ENCODE data around the gene SYT9. TPM values are rescaled to one million over a fixed set of nuclear protein-coding genes. Genes with fewer than 3 reads are reported as not detected.
A peak's percentile ranks its signal among the peaks of the same experiment; 100 is the strongest.

SYT9 gene, protein sequence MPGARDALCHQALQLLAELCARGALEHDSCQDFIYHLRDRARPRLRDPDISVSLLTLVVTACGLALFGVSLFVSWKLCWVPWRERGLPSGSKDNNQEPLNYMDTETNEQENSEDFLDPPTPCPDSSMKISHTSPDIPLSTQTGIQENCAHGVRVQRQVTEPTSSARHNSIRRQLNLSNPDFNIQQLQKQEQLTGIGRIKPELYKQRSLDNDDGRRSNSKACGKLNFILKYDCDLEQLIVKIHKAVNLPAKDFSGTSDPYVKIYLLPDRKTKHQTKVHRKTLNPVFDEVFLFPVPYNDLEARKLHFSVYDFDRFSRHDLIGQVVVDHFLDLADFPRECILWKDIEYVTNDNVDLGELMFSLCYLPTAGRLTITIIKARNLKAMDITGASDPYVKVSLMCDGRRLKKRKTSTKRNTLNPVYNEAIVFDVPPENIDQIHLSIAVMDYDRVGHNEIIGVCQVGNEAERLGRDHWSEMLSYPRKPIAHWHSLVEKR
- 0.21 TPM for total RNA-seq (ENCODE audit: unreplicated experiment)
- long read RNA-seq = 0 reads

DNA sequence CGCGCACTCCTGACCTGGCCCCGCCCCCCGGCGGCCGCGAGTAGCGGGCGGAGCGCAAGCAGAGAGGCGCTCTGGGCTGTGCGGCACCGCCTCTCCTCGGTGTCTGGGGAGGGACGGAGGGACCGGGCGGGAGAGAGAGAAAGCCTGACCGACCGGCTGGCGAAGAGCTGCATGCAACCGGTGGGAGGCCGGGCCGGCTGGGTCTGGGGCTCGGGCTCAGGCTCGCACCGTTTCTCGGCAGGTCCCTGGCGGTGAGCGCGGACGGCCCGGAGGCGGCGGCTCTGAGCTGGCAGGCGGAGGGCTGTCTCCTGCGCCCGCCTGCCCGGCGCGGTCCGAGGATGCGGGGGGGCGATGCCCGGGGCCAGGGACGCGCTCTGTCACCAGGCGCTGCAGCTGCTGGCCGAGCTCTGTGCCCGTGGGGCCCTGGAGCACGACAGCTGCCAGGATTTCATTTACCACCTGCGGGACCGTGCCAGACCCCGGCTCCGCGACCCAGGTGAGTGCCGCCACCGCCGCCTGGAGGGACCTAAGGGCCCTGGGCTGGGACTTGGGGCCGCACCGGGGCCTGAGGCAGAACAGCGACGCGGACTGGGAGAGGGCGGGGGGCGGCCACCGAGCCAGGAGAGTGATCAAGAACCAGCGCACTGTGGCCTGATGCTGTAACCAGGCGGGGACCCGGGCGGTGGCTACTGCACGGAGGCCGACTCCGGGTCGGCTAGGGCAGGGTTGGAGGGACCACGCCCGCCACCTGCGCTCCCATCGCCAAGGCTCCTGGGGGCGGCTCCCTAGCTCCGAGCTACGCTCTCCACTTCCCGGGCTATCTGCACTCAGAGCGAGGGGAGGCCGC is at the start of gene SYT9:
Gene SYT9 (plus strand): TSS at position 69 of the 847 bp plus-strand sequence. CDS start 283 bp downstream, at position 352.
- Mint-ChIP-seq H3K9me3 (ENCODE audit: unreplicated experiment) (no peaks in the 10 kb centered on the region), H3K4me3 (ENCODE audit: unreplicated experiment) (peak within 1 kb of the TSS; percentile 89), H3K27me3 (ENCODE audit: unreplicated experiment) (peaks cover 2% of the 10 kb centered on the region), H3K36me3 (ENCODE audit: low read depth, unreplicated experiment) (no peaks in the 10 kb centered on the region), H3K27ac (ENCODE audit: unreplicated experiment) (no peak within 1 kb of the TSS), H3K4me1 (ENCODE audit: unreplicated experiment) (no peaks in the 10 kb centered on the region)
- TF ChIP-seq, protein P1, sequence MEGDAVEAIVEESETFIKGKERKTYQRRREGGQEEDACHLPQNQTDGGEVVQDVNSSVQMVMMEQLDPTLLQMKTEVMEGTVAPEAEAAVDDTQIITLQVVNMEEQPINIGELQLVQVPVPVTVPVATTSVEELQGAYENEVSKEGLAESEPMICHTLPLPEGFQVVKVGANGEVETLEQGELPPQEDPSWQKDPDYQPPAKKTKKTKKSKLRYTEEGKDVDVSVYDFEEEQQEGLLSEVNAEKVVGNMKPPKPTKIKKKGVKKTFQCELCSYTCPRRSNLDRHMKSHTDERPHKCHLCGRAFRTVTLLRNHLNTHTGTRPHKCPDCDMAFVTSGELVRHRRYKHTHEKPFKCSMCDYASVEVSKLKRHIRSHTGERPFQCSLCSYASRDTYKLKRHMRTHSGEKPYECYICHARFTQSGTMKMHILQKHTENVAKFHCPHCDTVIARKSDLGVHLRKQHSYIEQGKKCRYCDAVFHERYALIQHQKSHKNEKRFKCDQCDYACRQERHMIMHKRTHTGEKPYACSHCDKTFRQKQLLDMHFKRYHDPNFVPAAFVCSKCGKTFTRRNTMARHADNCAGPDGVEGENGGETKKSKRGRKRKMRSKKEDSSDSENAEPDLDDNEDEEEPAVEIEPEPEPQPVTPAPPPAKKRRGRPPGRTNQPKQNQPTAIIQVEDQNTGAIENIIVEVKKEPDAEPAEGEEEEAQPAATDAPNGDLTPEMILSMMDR (IDR thresholded peaks at IDR 0.05; ENCODE audit: unreplicated experiment) = no peak
- DNase-seq (ENCODE audit: low spot score) = peak; percentile 55

DNA sequence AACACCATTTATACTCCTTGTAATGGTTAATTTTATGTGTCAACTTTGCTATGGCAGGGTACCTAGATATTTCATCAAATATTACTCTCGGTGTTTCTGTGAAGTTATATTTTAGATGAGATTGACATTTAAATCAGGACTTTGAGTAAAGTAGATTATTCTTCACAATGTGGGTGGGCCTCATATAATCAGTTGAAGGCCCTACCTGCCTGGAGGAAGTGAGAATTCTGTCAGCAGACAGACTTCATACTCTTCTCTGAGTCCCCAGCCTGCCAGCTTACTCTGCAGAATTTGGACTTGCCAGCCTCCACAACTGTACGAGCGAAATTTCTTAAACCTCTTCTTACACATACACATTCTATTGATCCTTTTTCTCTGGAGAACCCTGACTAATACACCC is 49.3 kb upstream of the SYT9 start:
- H3K27ac Mint-ChIP-seq (ENCODE audit: unreplicated experiment) = no peak overlapping the region
- no peak for DNase-seq (ENCODE audit: low spot score)
- H3K9me3 Mint-ChIP-seq (ENCODE audit: unreplicated experiment) = no peaks in the 10 kb centered on the region
- no peak overlapping the region for H3K4me3 Mint-ChIP-seq (ENCODE audit: unreplicated experiment)
- TF ChIP-seq, protein P1 (IDR thresholded peaks at IDR 0.05; ENCODE audit: unreplicated experiment) = no peak
- H3K36me3 Mint-ChIP-seq (ENCODE audit: low read depth, unreplicated experiment) = no peaks in the 10 kb centered on the region
- H3K27me3 Mint-ChIP-seq (ENCODE audit: unreplicated experiment) = no peaks in the 10 kb centered on the region
- H3K4me1 Mint-ChIP-seq (ENCODE audit: unreplicated experiment) = peaks cover 5% of the 10 kb centered on the region

DNA sequence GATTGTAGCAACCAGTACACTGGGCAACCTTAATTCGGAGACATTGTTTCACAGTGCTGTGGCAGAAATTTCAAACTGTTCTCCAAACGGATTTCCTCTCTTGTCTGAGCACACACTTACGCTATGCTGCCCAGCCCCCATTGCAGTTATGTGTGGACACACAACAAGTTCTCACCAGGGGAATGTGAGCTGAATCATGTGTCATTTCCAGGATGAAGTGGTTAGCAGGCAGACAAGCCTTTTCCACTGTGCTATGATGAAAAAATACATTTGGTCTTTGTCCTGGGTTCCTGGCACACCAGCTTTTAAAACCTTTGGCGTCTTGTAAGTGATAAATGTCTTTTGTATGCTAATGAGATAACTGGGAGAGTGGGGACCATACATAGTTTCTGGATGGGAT is 46.9 kb upstream of the SYT9 start:
- peak overlapping the region; percentile 32 for H3K27ac Mint-ChIP-seq (ENCODE audit: unreplicated experiment)
- peaks cover 3% of the 10 kb centered on the region for H3K4me1 Mint-ChIP-seq (ENCODE audit: unreplicated experiment)
- no peaks in the 10 kb centered on the region for H3K36me3 Mint-ChIP-seq (ENCODE audit: low read depth, unreplicated experiment)
- TF ChIP-seq, protein P1 (IDR thresholded peaks at IDR 0.05; ENCODE audit: unreplicated experiment) = no peak
- H3K4me3 Mint-ChIP-seq (ENCODE audit: unreplicated experiment) = no peak overlapping the region
- DNase-seq (ENCODE audit: low spot score) = peak; percentile 12
- H3K27me3 Mint-ChIP-seq (ENCODE audit: unreplicated experiment) = no peaks in the 10 kb centered on the region
- H3K9me3 Mint-ChIP-seq (ENCODE audit: unreplicated experiment) = no peaks in the 10 kb centered on the region

- Mint-ChIP-seq H3K9me3 (ENCODE audit: unreplicated experiment) (no peaks in the 10 kb centered on the region), H3K36me3 (ENCODE audit: low read depth, unreplicated experiment) (no peaks in the 10 kb centered on the region), H3K4me3 (ENCODE audit: unreplicated experiment) (no peak overlapping the region), H3K27ac (ENCODE audit: unreplicated experiment) (no peak overlapping the region), H3K27me3 (ENCODE audit: unreplicated experiment) (no peaks in the 10 kb centered on the region), H3K4me1 (ENCODE audit: unreplicated experiment) (peaks cover 3% of the 10 kb centered on the region)
- TF ChIP-seq, protein P1 (IDR thresholded peaks at IDR 0.05; ENCODE audit: unreplicated experiment) = no peak
- no peak for DNase-seq (ENCODE audit: low spot score)
Measured at GRCh38 chr11:7208391-7208790, 43.3 kb upstream of the SYT9 start.
